PFSK-1 (cell line): Measurements from ENCODE around the gene ZC3H18.

Source experiments
- FOXP2 ChIP-seq: optimal IDR thresholded peaks from 2 replicates; pipeline ENCODE3; 2011; ENCODE audit warnings: borderline replicate concordance, control low read depth, inconsistent platforms; ENCODE audit not compliant: insufficient read depth; ENCODE audit errors: extremely low read length, extremely low read depth
- POLR2AphosphoS5 ChIP-seq: IDR thresholded peaks from 2 replicates; pipeline ENCODE4 v1.6.1; 2012; ENCODE audit warnings: low read depth, mild to moderate bottlenecking, control low read depth, low read length, moderate library complexity
- SIN3A ChIP-seq: IDR thresholded peaks from 2 replicates; pipeline ENCODE4 v1.6.1; 2012; ENCODE audit warnings: mild to moderate bottlenecking, low read length, moderate library complexity, borderline replicate concordance; ENCODE audit not compliant: insufficient read depth
- TAF1 ChIP-seq: IDR thresholded peaks from 2 replicates; pipeline ENCODE4 v1.6.1; 2012; ENCODE audit warnings: low read length, control low read depth, borderline replicate concordance; ENCODE audit not compliant: insufficient read depth
- TF ChIP-seq, protein P1 (sequence below), 2 experiments: IDR thresholded peaks; 2 replicates each; pipeline versions ENCODE4 v1.6.1 to v1.8.0; 2011 to 2012; ENCODE audit warnings: low read depth in 2 of 2, low read length in 2 of 2, control low read depth in 1 of 2, inconsistent platforms in 1 of 2, mild to moderate bottlenecking in 1 of 2, moderate library complexity in 1 of 2; ENCODE audit not compliant: insufficient read depth in 1 of 2

DNA sequence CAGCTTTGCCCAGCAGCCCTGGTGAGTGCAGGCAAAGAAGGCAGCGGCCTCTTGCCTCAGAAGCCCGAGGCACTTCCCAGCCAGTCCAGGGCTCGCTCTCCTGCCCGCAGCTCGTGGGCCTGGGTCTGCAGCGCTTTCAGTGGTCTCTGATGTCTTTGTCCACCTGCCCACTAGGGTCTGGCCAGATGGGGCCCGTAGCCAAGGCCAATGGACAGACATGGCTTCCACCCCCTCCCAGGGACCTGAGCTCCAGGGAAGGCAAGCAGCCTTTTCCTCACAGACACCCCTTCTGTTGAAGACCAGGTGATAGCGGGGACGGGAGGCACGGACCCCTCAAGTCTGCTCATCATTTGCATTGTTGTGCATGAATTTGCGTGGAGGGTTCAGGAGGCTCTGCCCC lies 33.7 kb upstream of the ZC3H18 start:
- no peak for TF ChIP-seq FOXP2
- TF ChIP-seq POLR2AphosphoS5: no peak
- TF ChIP-seq TAF1: no peak
- TF ChIP-seq SIN3A: no peak
- TF ChIP-seq, protein P1, sequence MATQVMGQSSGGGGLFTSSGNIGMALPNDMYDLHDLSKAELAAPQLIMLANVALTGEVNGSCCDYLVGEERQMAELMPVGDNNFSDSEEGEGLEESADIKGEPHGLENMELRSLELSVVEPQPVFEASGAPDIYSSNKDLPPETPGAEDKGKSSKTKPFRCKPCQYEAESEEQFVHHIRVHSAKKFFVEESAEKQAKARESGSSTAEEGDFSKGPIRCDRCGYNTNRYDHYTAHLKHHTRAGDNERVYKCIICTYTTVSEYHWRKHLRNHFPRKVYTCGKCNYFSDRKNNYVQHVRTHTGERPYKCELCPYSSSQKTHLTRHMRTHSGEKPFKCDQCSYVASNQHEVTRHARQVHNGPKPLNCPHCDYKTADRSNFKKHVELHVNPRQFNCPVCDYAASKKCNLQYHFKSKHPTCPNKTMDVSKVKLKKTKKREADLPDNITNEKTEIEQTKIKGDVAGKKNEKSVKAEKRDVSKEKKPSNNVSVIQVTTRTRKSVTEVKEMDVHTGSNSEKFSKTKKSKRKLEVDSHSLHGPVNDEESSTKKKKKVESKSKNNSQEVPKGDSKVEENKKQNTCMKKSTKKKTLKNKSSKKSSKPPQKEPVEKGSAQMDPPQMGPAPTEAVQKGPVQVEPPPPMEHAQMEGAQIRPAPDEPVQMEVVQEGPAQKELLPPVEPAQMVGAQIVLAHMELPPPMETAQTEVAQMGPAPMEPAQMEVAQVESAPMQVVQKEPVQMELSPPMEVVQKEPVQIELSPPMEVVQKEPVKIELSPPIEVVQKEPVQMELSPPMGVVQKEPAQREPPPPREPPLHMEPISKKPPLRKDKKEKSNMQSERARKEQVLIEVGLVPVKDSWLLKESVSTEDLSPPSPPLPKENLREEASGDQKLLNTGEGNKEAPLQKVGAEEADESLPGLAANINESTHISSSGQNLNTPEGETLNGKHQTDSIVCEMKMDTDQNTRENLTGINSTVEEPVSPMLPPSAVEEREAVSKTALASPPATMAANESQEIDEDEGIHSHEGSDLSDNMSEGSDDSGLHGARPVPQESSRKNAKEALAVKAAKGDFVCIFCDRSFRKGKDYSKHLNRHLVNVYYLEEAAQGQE (IDR thresholded peaks at IDR 0.05; ENCODE audit: insufficient read depth in 1 of 2, low read depth in 2 of 2, low read length in 2 of 2): no peak
